Loucy (cell line): ENCODE results near the gene ZC3H10.

ENCODE experiments used
- H2AFZ ChIP-seq: fragments of 200-600 bp; sonication (generic); 2 replicates; pipeline ENCODE4 v1.6.0; 2016; ENCODE audit warnings: antibody characterized with exemption, mild to moderate bottlenecking, low read length, moderate library complexity
- H3F3A ChIP-seq: fragments of 200-600 bp; 2 replicates; pipeline ENCODE4 v1.6.0; 2016; ENCODE audit warnings: antibody characterized with exemption, low read depth, mild to moderate bottlenecking
- H3K27me3 ChIP-seq: fragments of 200-600 bp; sonication (generic); 2 replicates; pipeline ENCODE4 v1.6.1; 2014; ENCODE audit warnings: low read length, mild to moderate bottlenecking; ENCODE audit not compliant: insufficient read depth, poor library complexity, severe bottlenecking
- H3K36me3 ChIP-seq: fragments of 200-600 bp; sonication (generic); 2 replicates; pipeline ENCODE4 v1.6.1; 2016; ENCODE audit warnings: low read length; ENCODE audit not compliant: insufficient read depth
- H3K4me1 ChIP-seq: fragments of 200-600 bp; sonication (generic); 2 replicates; pipeline ENCODE4 v1.5.1; 2014; ENCODE audit warnings: low read length, mild to moderate bottlenecking; ENCODE audit not compliant: insufficient read depth, poor library complexity, severe bottlenecking
- H3K4me2 ChIP-seq: fragments of 200-600 bp; sonication (generic); 2 replicates; pipeline ENCODE4 v1.6.0; 2014; ENCODE audit warnings: antibody characterized with exemption, low read length, low read depth, mild to moderate bottlenecking; ENCODE audit not compliant: poor library complexity, severe bottlenecking
- H3K4me3 ChIP-seq: fragments of 200-600 bp; sonication (generic); 2 replicates; pipeline ENCODE4 v1.5.1; 2014; ENCODE audit warnings: low read length, mild to moderate bottlenecking, mixed read lengths; ENCODE audit not compliant: poor library complexity, severe bottlenecking
- H3K79me2 ChIP-seq: fragments of 200-600 bp; sonication (generic); 2 replicates; pipeline ENCODE4 v1.6.1; 2014; ENCODE audit warnings: low read length; ENCODE audit not compliant: insufficient read depth
- H3K9ac ChIP-seq: fragments of 200-600 bp; sonication (generic); 2 replicates; pipeline ENCODE4 v1.6.0; 2014; ENCODE audit warnings: mild to moderate bottlenecking, low read depth, low read length, moderate library complexity; ENCODE audit not compliant: poor library complexity, severe bottlenecking
- H3K9me2 ChIP-seq: fragments of 200-600 bp; sonication (generic); replicated peaks from 2 replicates; pipeline ENCODE4 v1.6.1; 2016; ENCODE audit warnings: low read depth, low read length, mixed read lengths
- H3K9me3 ChIP-seq: fragments of 200-600 bp; sonication (generic); 2 replicates; pipeline ENCODE4 v1.6.1; 2014; ENCODE audit warnings: mild to moderate bottlenecking, antibody characterized with exemption, low read length, low read depth; ENCODE audit not compliant: insufficient read depth
- H4K20me1 ChIP-seq: fragments of 200-600 bp; sonication (generic); 2 replicates; pipeline ENCODE4 v1.6.0; 2014; ENCODE audit warnings: antibody characterized with exemption, low read length, mild to moderate bottlenecking; ENCODE audit not compliant: insufficient read depth, poor library complexity, severe bottlenecking
- CTCF ChIP-seq: fragments of 200-600 bp; sonication (generic); conservative IDR thresholded peaks from 2 replicates; pipeline ENCODE4 v1.5.1; 2014; ENCODE audit warnings: mild to moderate bottlenecking, antibody characterized with exemption, low read length
- EZH2phosphoT487 ChIP-seq: fragments of 200-600 bp; IDR thresholded peaks from 2 replicates; pipeline ENCODE4 v1.6.1; 2018; ENCODE audit warnings: antibody characterized with exemption, mild to moderate bottlenecking, moderate library complexity, borderline replicate concordance

ZC3H10 gene

DNA sequence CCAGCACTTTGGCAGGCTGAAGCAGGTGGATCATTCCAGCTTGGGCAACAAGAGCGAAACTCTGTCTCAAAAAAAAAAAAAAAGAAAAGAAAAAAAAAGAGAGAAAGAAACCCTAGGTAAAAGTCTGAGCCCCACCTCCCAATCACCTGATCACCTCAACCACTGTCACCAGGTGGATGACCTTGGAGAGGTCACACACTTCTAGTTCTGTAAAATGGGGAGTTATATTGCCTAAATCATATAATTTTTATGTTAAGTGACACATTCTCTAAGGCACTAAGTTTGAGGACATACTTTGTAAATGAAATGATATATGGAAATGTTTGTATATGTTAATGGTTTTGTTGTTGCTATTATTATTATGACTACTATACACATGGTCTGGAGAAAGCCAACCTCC, 39.6 kb upstream of the ZC3H10 start:
- H2AFZ ChIP-seq = no peak overlapping the region
- TF ChIP-seq EZH2phosphoT487 (no peak), CTCF (no peak)
- H3K4me3 ChIP-seq = no peak overlapping the region
- H3K9ac ChIP-seq = no peak overlapping the region
- H3K36me3 ChIP-seq = no peaks in the 10 kb centered on the region
- H3K27me3 ChIP-seq = no peaks in the 10 kb centered on the region
- no peaks in the 10 kb centered on the region for H3K9me3 ChIP-seq
- H3F3A ChIP-seq = no peaks in the 10 kb centered on the region
- H4K20me1 ChIP-seq = no peaks in the 10 kb centered on the region
- H3K4me2 ChIP-seq = no peak overlapping the region
- H3K9me2 ChIP-seq = no peaks in the 10 kb centered on the region
- H3K4me1 ChIP-seq = peaks cover 8% of the 10 kb centered on the region
- H3K79me2 ChIP-seq = no peaks in the 10 kb centered on the region

- no peaks in the 10 kb centered on the region for H3K9me2 ChIP-seq
- H3K4me3 ChIP-seq = peak overlapping the region; percentile 86
- no peaks in the 10 kb centered on the region for H3K36me3 ChIP-seq
- H4K20me1 ChIP-seq = no peaks in the 10 kb centered on the region
- TF ChIP-seq CTCF (peak; percentile 59), EZH2phosphoT487 (no peak)
- peak overlapping the region; percentile 99 for H3K4me2 ChIP-seq
- peak overlapping the region; percentile 99 for H2AFZ ChIP-seq
- no peaks in the 10 kb centered on the region for H3F3A ChIP-seq
- H3K4me1 ChIP-seq = peaks cover 8% of the 10 kb centered on the region
- H3K9ac ChIP-seq = peak overlapping the region; percentile 58
- no peaks in the 10 kb centered on the region for H3K9me3 ChIP-seq
- H3K27me3 ChIP-seq = no peaks in the 10 kb centered on the region
- H3K79me2 ChIP-seq = no peaks in the 10 kb centered on the region
Measured at GRCh38 chr12:56078931-56079722, 38.9 kb upstream of the ZC3H10 start.

DNA sequence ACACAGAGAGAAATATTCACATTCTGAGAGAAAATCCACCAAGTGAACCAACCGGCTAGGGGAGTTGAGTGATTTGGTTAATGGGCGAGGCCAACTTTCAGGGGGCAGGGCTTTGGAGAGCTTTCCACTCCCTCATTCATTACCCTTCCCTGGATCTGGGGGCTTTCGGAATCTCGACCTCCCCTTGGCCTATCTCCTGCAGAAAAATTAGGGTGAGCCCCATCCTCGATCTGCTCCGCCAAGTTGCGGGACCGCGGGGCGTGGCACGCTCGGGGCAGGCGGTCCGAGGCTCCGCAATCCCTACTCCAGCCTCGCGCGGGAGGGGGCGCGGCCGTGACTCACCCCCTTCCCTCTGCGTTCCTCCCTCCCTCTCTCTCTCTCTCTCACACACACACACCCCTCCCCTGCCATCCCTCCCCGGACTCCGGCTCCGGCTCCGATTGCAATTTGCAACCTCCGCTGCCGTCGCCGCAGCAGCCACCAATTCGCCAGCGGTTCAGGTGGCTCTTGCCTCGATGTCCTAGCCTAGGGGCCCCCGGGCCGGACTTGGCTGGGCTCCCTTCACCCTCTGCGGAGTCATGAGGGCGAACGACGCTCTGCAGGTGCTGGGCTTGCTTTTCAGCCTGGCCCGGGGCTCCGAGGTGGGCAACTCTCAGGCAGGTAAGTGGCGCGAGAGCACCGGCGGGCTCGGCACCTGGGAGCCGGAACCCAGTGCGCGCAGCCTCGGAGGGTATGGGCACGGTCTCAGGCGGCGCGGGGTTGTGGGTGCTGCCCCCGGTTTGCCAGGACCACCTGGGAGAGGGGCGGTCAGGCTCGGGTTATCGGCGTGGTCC, 38.1 kb upstream of the ZC3H10 start, which contains the start of gene ERBB3:
ERBB3 (plus strand) TSS at position 443 of the 833 bp plus-strand sequence; CDS start at position 579, 136 bp downstream.
- TF ChIP-seq CTCF (no peak), EZH2phosphoT487 (no peak)
- no peaks in the 10 kb centered on the region for H3K9me3 ChIP-seq
- H2AFZ ChIP-seq = peak within 1 kb of the TSS; percentile 99
- H3K4me2 ChIP-seq = peak within 1 kb of the TSS; percentile 99
- no peaks in the 10 kb centered on the region for H3K9me2 ChIP-seq
- H3K4me3 ChIP-seq = peak within 1 kb of the TSS; percentile 86
- H3K4me1 ChIP-seq = peaks cover 8% of the 10 kb centered on the region
- peak within 1 kb of the TSS; percentile 58 for H3K9ac ChIP-seq
- H3F3A ChIP-seq = no peaks in the 10 kb centered on the region
- H3K36me3 ChIP-seq = no peaks in the 10 kb centered on the region
- no peaks in the 10 kb centered on the region for H3K79me2 ChIP-seq
- H3K27me3 ChIP-seq = no peaks in the 10 kb centered on the region
- no peaks in the 10 kb centered on the region for H4K20me1 ChIP-seq
